Heart left ventricle (tissue), 13 donors: ENCODE results near the gene PIM3.

Experiments
- CTCF ChIP-seq, 12 donors: fragments of 200-600 bp; sonication (generic) in 4 of 12; IDR thresholded peaks; one replicate each; pipeline versions ENCODE4 v1.5.0 to v1.8.0; 2018 to 2022; ENCODE audit warnings: antibody characterized with exemption in 12 of 12, mild to moderate bottlenecking in 5 of 12
- POLR2A ChIP-seq, 2 donors: fragments of 450-650 bp; IDR thresholded peaks; one replicate each; pipeline ENCODE4 v1.6.1; 2017; ENCODE audit warnings: antibody characterized with exemption in 2 of 2, mild to moderate bottlenecking in 2 of 2, moderate library complexity in 2 of 2
- donor health status: ischemic (EF 13 %, LVEDD 7.1; RV severe dilation, severe dysfunction).
- donor health status: DM: no; HTN: yes; CAD: no.
- donor health status: DM: no; HTN: no; CAD: no.
- donor health status: ischemic (EF 25% LVEDD 6.9; RV normal size, moderate dysfunction).
- donor health status: ischemic (EF 25% LVEDD 5.7; RV mildly dilated, moderate dysfunction).
- donor health status: ischemic (EF 35%, LVEDD 5.7; RV mildly dilated, moderate dysfunction).
- donor health status: nonischemic (EF 11% LVEDD 7.7; RV severe dilation, severe dysfunction).
- donor health status: DM: yes; HTN: yes; CAD: no.
- donor health status: PGD.
- donor health status: ischemic (EF 29% LVEDD 5.4; RV normal size, mild dysfunction).
- donor health status: nonischemic (EF 23%, LVEDD 6.1; RV moderate dilation, normal function).

DNA sequence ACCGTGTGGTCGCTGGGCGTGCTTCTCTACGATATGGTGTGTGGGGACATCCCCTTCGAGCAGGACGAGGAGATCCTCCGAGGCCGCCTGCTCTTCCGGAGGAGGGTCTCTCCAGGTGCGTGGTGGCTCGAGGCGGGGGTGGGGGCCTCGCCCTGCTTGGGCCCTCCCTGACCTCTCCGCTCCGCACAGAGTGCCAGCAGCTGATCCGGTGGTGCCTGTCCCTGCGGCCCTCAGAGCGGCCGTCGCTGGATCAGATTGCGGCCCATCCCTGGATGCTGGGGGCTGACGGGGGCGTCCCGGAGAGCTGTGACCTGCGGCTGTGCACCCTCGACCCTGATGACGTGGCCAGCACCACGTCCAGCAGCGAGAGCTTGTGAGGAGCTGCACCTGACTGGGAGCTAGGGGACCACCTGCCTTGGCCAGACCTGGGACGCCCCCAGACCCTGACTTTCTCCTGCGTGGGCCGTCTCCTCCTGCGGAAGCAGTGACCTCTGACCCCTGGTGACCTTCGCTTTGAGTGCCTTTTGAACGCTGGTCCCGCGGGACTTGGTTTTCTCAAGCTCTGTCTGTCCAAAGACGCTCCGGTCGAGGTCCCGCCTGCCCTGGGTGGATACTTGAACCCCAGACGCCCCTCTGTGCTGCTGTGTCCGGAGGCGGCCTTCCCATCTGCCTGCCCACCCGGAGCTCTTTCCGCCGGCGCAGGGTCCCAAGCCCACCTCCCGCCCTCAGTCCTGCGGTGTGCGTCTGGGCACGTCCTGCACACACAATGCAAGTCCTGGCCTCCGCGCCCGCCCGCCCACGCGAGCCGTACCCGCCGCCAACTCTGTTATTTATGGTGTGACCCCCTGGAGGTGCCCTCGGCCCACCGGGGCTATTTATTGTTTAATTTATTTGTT lies 2.4 kb downstream of the PIM3 start:
- TF ChIP-seq CTCF (IDR thresholded peaks at IDR 0.05) (no peak), POLR2A (IDR thresholded peaks at IDR 0.05) (no peak)
